Upper lobe of left lung (tissue), 4 donors: ENCODE data around the gene CDK11B.

Source experiments
- CTCF ChIP-seq, 6 experiments: fragments of 450-650 bp in 4 of 6; fragments of 200-600 bp in 2 of 6; sonication (generic) in 2 of 6; IDR thresholded peaks; one replicate each; pipeline ENCODE4 v1.5.1; 2016 to 2019; ENCODE audit warnings: antibody characterized with exemption in 6 of 6
- POLR2A ChIP-seq, 4 donors: fragments of 450-650 bp; IDR thresholded peaks; one replicate each; pipeline ENCODE4 v1.5.1; 2016 to 2017; ENCODE audit warnings: antibody characterized with exemption in 4 of 4, mild to moderate bottlenecking in 2 of 4
- POLR2AphosphoS5 ChIP-seq, 2 donors: sonication (generic); formaldehyde crosslinking; IDR thresholded peaks; one replicate each; pipeline ENCODE4 v1.5.1; 2017; ENCODE audit warnings: antibody characterized with exemption in 2 of 2

DNA sequence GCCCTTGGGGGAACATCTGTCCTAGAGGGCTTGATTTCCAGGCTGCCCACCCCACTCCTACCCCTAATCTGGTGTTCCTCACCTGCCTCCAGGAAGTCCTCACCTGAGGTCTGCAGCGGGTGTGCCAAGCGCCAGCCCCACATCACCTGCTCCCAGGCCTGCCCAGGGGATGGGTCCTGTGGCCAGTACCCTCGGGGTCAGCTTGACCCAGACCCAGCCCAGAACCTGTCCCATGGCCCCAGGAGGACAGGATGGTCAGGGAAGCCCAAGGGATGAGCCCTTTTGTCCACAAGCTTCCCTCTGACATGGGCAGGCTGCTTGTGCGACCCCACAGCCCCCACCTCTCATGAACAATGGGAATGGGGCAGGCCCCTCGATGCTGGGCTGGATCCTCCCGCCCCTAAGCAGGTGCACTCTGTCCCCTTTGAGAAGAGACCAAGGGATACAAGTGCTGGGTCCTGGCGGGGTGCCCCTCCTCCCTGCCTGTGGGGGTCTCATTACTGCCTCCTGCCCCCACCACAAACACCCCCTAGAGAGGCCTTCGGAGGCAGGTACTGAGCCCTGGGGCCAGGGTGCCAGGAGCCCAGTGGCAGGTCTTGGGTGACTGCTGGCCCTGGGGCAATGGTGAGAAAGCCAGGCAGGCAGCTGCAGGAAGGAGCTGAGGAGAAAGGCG lies 40.3 kb downstream of the CDK11B start:
- TF ChIP-seq POLR2A (IDR thresholded peaks at IDR 0.05) (no peak), CTCF (IDR thresholded peaks at IDR 0.05) (no peak), POLR2AphosphoS5 (IDR thresholded peaks at IDR 0.05) (no peak)
